Fibroblast of lung (primary cell): Measurements from ENCODE around the gene CA5A. TPM values are rescaled to one million over a fixed set of nuclear protein-coding genes. Genes with fewer than 3 reads are reported as not detected.
"Not testable (repeated sequence)": the region's sequence is repeated elsewhere in the genome, so short reads cannot be mapped to it uniquely, and the experiment has no call there.

Experiments
- DNase-seq, 2 donors: peaks; one replicate each; pipeline versions ENCODE4 v3.0.0 to v3.0.0-alpha.2; 2010; ENCODE audit warnings: low read depth in 2 of 2
- H2AFZ ChIP-seq: 2 replicates; pipeline ENCODE4 v1.5.1; 2012; ENCODE audit warnings: low read length, control low read depth, inconsistent platforms
- H3K27ac ChIP-seq: 2 replicates; pipeline ENCODE4 v1.5.1; 2011; ENCODE audit warnings: low read length, control low read depth; ENCODE audit not compliant: insufficient read depth
- H3K27me3 ChIP-seq: 2 replicates; pipeline ENCODE4 v1.5.1; 2011; ENCODE audit warnings: mild to moderate bottlenecking, low read length; ENCODE audit not compliant: control insufficient read depth, insufficient read depth
- H3K36me3 ChIP-seq: 2 replicates; pipeline ENCODE4 v1.5.1; 2011; ENCODE audit warnings: low read length; ENCODE audit not compliant: control insufficient read depth, insufficient read depth
- H3K4me1 ChIP-seq: 2 replicates; pipeline ENCODE4 v1.5.1; 2011; ENCODE audit warnings: low read length; ENCODE audit not compliant: control insufficient read depth, insufficient read depth; ENCODE audit errors: extremely low read depth
- H3K4me2 ChIP-seq: 2 replicates; pipeline ENCODE4 v1.5.1; 2011; ENCODE audit warnings: low read length, control low read depth; ENCODE audit not compliant: insufficient read depth; ENCODE audit errors: extremely low read depth
- H3K4me3 ChIP-seq, 4 experiments: fragments of 200-600 bp in 1 of 4; sonication (generic) in 1 of 4; replicated peaks in 1 of 4; 2 replicates each; pipeline ENCODE4 v1.5.1; 2011 to 2016; ENCODE audit warnings: low read length in 4 of 4, low read depth in 3 of 4, mild to moderate bottlenecking in 3 of 4, control low read depth in 2 of 4, inconsistent platforms in 1 of 4, mixed read lengths in 1 of 4; ENCODE audit not compliant: insufficient read depth in 1 of 4; ENCODE audit errors: control extremely low read depth in 1 of 4
- H3K79me2 ChIP-seq: 2 replicates; pipeline ENCODE4 v1.5.1; 2012; ENCODE audit warnings: mild to moderate bottlenecking, low read length, inconsistent platforms; ENCODE audit not compliant: control insufficient read depth, insufficient read depth
- H3K9ac ChIP-seq: 2 replicates; pipeline ENCODE4 v1.5.1; 2011; ENCODE audit warnings: mild to moderate bottlenecking, low read length, control low read depth; ENCODE audit not compliant: insufficient read depth
- H3K9me3 ChIP-seq: 2 replicates; pipeline ENCODE4 v1.5.1; 2012; ENCODE audit warnings: low read depth, low read length; ENCODE audit not compliant: control insufficient read depth, insufficient read depth
- H4K20me1 ChIP-seq: 2 replicates; pipeline ENCODE4 v1.5.1; 2011; ENCODE audit warnings: low read length; ENCODE audit not compliant: control insufficient read depth, insufficient read depth; ENCODE audit errors: extremely low read depth
- EZH2 ChIP-seq: IDR thresholded peaks from 2 replicates; pipeline ENCODE4 v1.5.1; 2012; ENCODE audit warnings: low read length, control low read depth, mild to moderate bottlenecking; ENCODE audit errors: missing control alignments
- polyA plus RNA-seq, 2 donors: library from polyadenylated mRNA; depleted of rRNA in 1 of 2; stranded (reverse) in 1 of 2; unstranded in 1 of 2; fragments of >200 nt; gene quantifications; 2 replicates each; pipeline ENCODE4 v1.2.1, GENCODE V29; 2011 to 2012; ENCODE audit warnings: missing spikeins in 1 of 2
- total RNA-seq: library from RNA; depleted of rRNA; stranded (reverse); fragments of >200 nt; gene quantifications from 2 replicates; pipeline ENCODE4 v1.2.1, GENCODE V29; 2014
- TF ChIP-seq, protein P1 (sequence below), 2 donors: IDR thresholded peaks in 1 of 2; conservative IDR thresholded peaks in 1 of 2; 1 replicate in 1 of 2; 2 replicates in 1 of 2; pipeline ENCODE4 v1.5.1; 2011 to 2012; ENCODE audit warnings: low read length in 2 of 2, control low read depth in 1 of 2, inconsistent platforms in 1 of 2, low read depth in 1 of 2, mild to moderate bottlenecking in 1 of 2

The CA5A gene
- total and polyA plus RNA-seq, 2 donors (not counting 1 experiment from before 2014, with no cell fraction given), result not detected

DNA sequence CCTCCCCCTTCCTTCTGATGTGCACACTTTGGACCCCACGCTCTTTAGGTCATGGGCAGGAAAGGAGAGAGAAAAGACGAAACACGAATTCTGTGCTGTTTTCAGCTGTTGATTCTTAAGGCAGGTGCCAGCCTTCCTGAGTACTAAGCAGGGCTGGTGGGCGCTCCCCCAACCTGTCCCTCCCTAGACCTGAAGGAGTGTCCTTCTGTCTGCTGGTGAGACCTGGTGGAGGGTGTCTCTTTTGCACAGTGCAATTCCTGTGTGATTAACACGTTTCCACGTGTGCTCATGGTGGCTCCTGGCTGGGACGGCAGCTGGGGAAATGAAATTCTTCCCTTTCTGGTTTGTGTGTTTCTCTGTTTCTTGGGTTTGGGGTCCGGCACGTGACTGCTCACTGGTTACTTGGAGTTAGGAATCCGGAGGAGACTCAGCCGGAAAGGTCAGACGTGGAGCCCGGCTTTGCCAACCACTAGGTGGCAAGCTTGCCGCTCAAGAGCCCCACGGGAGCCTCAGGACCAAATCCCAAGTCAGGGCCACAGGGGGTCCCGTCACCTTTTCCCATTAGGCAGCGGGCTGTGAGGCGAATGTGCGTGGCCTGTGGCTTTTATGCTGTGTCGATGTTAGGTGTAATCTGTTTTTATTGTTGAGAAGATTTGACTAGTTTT, 46.9 kb upstream of the CA5A start:
- peak overlapping the region; percentile 43 for H3K27ac ChIP-seq
- not testable (repeated sequence) for H3K9me3 ChIP-seq, H3K9ac ChIP-seq, H2AFZ ChIP-seq, H3K4me1 ChIP-seq, H4K20me1 ChIP-seq, H3K4me2 ChIP-seq, H3K27me3 ChIP-seq, H3K36me3 ChIP-seq, H3K79me2 ChIP-seq, H3K4me3 ChIP-seq
- TF ChIP-seq, protein P1, sequence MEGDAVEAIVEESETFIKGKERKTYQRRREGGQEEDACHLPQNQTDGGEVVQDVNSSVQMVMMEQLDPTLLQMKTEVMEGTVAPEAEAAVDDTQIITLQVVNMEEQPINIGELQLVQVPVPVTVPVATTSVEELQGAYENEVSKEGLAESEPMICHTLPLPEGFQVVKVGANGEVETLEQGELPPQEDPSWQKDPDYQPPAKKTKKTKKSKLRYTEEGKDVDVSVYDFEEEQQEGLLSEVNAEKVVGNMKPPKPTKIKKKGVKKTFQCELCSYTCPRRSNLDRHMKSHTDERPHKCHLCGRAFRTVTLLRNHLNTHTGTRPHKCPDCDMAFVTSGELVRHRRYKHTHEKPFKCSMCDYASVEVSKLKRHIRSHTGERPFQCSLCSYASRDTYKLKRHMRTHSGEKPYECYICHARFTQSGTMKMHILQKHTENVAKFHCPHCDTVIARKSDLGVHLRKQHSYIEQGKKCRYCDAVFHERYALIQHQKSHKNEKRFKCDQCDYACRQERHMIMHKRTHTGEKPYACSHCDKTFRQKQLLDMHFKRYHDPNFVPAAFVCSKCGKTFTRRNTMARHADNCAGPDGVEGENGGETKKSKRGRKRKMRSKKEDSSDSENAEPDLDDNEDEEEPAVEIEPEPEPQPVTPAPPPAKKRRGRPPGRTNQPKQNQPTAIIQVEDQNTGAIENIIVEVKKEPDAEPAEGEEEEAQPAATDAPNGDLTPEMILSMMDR (conservative IDR thresholded peaks at IDR 0.05 in 1 of 2, IDR thresholded peaks at IDR 0.05 in 1 of 2; ENCODE audit: low read depth in 1 of 2, low read length in 2 of 2), result peak; percentile 35 to 52
- DNase-seq, result peak; percentile 9 to 23

DNA sequence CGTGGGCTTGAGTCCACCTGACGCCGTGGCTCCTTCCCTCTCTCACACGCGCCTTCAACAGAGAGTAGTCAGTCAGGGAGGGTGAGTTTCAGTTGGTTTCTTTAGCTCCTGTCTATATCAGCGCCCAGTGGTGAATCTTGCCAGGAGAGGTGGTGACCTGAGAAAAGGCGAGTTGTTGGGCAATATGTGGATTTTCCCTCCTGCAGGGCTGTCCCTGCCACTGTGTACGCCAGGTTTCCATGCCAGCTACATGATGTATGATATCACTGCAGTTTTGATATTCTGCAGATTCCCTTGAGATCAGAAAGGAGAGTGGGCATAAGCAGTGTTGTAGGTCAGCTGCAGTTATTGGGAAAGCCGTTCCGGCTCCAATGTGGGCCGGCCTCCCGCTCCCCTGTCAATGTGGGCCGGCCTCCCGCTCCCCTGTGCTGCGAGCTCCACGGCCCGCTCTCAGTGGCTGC, 46.3 kb upstream of the CA5A start:
- Histone ChIP-seq H3K9me3 (no peaks in the 10 kb centered on the region), H3K27ac (no peak overlapping the region), H3K9ac (no peak overlapping the region), H3K4me1 (no peaks in the 10 kb centered on the region), H3K4me3 (no peak overlapping the region), H3K27me3 (no peaks in the 10 kb centered on the region), H3K36me3 (no peaks in the 10 kb centered on the region), H4K20me1 (no peaks in the 10 kb centered on the region), H2AFZ (no peak overlapping the region), H3K79me2 (no peaks in the 10 kb centered on the region), H3K4me2 (no peak overlapping the region)
- TF ChIP-seq, protein P1 (conservative IDR thresholded peaks at IDR 0.05 in 1 of 2, IDR thresholded peaks at IDR 0.05 in 1 of 2; ENCODE audit: low read depth in 1 of 2, low read length in 2 of 2), result no peak
- no peak for TF ChIP-seq EZH2
- no peak for DNase-seq

DNA sequence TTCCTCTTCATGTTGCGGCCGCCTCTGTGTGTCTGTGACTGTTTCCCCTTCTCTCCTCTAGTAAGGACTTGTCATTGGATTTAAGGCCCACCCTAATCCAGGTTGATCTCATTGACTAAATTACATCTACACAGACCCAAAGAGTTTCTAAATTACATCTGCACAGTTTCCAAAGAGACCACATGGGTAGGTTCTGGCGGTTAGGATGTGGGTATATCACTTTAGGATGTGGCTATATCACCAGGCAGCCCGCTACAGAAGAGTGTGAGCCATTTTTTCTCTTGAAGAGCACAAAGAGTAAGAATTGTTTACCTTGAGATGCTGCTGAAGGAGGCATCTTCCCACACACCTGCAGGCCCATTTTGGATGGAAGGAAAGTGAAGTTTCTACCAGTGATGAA, 45.0 kb upstream of the CA5A start:
- not testable (repeated sequence) for H3K36me3 ChIP-seq, H3K9me3 ChIP-seq, H3K9ac ChIP-seq, H3K27ac ChIP-seq, DNase-seq, H2AFZ ChIP-seq, H3K4me3 ChIP-seq, H3K4me1 ChIP-seq, H4K20me1 ChIP-seq, H3K4me2 ChIP-seq, H3K79me2 ChIP-seq, H3K27me3 ChIP-seq

DNA sequence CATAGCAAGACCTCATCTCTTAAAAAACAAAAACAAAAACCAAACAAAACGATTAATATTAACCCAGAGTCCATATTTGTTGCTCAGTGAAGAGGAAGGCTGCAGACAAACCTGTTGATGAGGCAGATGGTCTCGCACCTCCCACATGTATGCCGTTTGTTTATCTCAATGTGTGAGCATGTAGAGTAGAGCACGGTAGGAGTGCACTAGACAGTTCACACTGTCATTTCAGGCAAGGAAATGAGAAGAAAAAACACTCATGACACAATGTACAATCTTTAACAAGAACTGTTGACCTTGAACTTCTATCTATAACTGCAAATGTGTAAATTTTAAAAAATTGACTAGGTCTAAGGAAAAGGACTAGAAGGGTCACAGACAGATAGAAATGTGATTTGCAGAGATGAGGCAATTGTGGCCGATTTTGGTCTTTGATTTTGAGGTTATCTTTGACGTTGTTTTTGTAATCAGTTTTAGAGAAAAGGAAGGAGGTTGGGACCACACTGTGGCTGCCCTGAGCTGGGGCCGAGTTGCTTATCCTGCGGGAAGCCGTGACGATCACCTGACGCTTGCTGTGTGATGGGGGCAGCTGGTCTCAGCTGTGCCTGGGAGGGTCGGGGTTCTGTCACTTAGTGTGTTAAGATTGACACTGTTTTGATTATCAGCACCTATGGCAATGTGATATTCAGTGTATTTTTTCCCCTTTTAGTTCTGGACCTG, 43.7 kb upstream of the CA5A start:
- not testable (repeated sequence) for H4K20me1 ChIP-seq, H3K4me1 ChIP-seq, H3K9me3 ChIP-seq, H2AFZ ChIP-seq, H3K36me3 ChIP-seq, H3K4me2 ChIP-seq, H3K79me2 ChIP-seq, H3K9ac ChIP-seq, DNase-seq, H3K27ac ChIP-seq, H3K27me3 ChIP-seq, H3K4me3 ChIP-seq
